ENCODE results near the gene ZNF575.

ZNF575 gene

DNA sequence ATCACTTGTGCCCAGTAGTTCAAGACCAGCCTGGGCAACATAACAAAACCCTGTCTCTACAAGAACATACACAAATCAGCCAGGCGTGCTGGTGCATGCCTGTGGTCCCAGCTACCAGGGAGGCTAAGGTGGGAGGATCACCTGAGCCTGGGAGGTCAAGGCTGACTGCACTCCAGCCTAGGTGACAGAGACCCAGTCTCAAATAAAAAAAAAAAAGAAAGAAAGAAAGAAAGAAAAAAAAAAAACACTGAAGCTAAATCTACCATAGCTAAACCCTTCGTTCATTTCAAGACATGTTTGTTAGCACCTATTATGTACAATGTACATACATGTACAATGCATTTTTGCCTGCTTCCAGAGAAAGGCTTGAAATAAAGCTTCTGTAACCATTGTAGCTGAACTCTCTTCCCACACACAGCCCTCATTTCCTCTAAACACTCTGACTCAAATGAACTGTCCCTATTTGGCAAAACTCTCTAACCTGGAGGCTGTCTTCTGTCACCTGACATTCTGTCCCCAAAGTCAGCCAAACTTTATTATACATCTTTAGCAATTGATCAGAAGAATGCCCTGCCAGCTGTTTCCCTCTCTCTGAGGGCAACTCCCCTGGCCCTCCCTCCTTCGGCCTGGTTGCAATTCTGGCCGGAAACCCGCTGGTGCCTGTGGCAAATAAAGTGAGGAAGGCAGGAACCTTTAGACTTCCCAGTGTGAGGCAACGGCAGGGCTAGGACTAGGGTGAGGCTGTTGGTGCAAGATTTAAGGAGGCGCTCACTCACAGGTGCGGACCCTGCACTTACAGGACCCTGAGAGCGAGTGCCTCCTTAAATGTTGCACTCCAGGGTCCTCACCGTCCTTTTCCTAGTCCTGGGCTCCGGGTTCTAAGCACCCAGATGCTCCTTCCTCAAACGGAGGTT, 7.8 kb upstream of the ZNF575 start:
- no peak for DNase-seq (ENCODE audit: low read depth)
- H3K4me3 ChIP-seq (ENCODE audit: low read depth, low read length), result peak overlapping the region; percentile 87
- TF ChIP-seq, protein P1, sequence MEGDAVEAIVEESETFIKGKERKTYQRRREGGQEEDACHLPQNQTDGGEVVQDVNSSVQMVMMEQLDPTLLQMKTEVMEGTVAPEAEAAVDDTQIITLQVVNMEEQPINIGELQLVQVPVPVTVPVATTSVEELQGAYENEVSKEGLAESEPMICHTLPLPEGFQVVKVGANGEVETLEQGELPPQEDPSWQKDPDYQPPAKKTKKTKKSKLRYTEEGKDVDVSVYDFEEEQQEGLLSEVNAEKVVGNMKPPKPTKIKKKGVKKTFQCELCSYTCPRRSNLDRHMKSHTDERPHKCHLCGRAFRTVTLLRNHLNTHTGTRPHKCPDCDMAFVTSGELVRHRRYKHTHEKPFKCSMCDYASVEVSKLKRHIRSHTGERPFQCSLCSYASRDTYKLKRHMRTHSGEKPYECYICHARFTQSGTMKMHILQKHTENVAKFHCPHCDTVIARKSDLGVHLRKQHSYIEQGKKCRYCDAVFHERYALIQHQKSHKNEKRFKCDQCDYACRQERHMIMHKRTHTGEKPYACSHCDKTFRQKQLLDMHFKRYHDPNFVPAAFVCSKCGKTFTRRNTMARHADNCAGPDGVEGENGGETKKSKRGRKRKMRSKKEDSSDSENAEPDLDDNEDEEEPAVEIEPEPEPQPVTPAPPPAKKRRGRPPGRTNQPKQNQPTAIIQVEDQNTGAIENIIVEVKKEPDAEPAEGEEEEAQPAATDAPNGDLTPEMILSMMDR (IDR thresholded peaks at IDR 0.05; ENCODE audit: low read depth, low read length, missing control alignments), result no peak

DNA sequence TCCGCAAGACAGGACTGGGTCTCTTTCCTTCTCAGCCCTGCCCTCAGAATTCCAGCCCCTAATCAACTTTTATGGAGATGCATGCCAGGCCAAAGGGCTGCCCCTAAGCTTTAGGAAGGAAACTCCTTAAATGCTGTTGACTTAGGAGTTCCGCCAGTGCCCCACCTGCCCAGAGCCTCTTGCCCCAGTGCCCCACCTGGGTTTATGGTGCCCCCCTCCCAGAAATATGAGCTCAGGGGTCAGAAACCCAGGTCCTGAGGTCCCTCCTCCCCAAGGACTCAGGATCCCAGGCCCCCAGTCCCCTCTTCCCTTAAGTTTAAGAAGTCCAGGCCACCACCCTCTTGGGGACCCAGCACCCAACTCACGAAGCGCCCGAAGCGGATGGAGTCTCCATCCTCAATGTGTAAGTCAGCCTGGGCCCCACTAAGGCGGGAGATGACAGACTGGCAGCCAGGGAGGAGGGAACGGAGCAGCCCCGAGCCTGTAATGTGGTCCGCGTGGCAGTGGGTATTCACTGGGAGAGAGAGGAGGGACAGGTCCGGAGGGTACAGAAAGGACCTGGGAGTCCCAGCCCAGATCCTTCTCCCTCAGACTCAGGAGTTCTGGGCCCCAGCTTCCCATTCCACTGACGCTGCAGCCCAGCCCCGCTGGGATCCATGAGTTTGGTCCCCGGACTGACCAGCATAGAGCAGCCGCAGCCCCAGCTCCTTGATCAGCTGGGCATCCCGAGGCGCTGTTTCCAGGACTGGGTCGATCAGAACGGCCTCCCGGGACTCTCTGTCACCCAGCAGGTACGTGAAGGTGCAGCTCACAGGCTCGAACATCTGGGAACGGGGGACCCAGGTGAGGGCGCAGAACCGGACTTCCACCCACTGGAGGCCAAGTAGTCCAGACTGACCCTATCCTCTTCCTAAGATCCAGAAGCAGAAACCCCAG, 6.9 kb upstream of the ZNF575 start:
- TF ChIP-seq, protein P1 (IDR thresholded peaks at IDR 0.05; ENCODE audit: low read depth, low read length, missing control alignments), result no peak
- no peak for DNase-seq (ENCODE audit: low read depth)
- H3K4me3 ChIP-seq (ENCODE audit: low read depth, low read length), result peak overlapping the region; percentile 87

DNA sequence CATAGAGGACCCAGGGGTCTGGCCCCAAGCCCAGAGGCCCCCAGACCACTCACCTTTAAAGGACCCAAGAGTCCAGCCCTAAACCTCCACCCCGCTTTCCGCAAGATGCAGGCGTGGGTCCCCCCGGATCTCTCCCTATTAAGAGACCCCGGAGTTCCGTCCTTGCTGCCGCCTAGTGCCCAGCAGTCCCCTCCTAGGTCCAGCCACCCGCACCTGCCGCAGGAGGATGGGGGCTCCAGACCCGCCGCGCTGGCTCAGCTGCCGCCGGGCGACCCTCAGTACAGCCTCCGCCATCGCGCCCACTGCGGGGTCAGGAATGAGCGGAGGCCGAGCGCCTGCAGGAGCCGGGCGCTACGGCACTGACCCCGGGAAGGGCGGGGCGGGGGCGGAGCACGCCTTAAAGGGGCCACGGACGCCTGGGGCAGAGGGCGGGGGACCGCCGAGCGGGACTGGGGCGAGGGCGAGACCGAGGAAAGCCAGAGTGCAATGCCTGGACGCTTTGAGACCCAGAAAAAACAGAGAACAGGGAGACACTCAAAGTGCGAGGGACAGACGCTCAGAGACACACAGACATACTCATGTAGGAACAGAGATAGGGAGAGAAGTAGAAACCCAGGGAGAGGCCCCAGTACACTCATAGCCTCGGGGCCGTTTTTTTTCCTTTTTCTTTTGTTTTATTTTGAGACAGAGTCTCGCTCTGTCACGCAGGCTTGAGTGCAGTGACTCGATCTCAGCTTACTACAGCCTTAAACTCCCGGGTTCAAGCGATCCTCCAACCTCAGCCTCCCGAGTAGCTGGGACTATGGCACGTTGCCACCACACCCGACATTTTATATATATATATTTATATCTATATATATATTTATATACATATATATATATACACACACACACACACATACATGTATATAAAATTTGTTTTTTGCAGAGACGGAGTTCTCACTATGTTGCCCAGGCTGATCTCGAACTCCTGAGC, 5.8 kb upstream of the ZNF575 start, which contains the start of gene ETHE1:
Gene ETHE1, minus strand, starts transcription at position 318 of the 976 bp plus-strand sequence. Its CDS starts 24 bp downstream, at position 294.
- DNase-seq (ENCODE audit: low read depth), result no peak
- peak within 1 kb of the TSS; percentile 87 for H3K4me3 ChIP-seq (ENCODE audit: low read depth, low read length)
- TF ChIP-seq, protein P1 (IDR thresholded peaks at IDR 0.05; ENCODE audit: low read depth, low read length, missing control alignments), result no peak

DNA sequence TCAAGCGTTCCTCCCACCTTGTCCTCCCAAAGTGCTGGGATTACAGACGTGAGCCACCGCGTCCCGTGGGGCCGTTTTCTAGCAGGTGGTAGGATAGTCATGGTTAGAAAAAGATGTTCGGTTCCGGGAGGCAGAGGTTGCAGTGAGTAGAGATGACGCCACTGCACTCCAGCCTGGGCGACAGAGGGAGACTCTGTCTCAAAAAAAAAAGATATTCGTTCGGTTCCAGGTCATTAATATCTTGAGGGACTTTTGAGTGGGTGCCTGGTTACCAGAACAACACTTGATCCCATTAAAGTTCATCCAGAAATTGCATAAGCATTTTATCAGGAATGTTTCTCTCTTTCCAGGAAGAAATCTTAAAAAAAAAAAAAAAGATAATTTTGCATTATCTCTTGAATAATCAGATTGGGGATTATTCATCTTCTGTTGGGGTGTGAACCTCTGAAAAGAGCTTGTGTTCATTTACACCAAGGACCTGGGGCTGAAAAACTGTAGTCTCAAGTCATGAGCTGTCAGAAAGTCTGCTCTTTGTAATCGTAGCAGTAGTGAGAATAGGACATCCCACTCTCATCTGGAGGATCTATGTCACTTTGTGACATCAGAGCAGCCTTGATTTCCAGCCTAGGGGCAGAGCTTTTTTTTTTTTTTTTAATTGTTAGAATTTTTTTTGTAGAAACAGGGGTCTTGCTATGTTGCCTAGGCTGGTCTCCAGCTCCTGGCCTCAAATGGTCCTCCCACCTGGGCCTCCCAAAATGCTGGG, 4.9 kb upstream of the ZNF575 start:
- no peak for DNase-seq (ENCODE audit: low read depth)
- TF ChIP-seq, protein P1 (IDR thresholded peaks at IDR 0.05; ENCODE audit: low read depth, low read length, missing control alignments), result no peak
- H3K4me3 ChIP-seq (ENCODE audit: low read depth, low read length), result no peak overlapping the region; the same call in 1 of the 2 replicates

DNA sequence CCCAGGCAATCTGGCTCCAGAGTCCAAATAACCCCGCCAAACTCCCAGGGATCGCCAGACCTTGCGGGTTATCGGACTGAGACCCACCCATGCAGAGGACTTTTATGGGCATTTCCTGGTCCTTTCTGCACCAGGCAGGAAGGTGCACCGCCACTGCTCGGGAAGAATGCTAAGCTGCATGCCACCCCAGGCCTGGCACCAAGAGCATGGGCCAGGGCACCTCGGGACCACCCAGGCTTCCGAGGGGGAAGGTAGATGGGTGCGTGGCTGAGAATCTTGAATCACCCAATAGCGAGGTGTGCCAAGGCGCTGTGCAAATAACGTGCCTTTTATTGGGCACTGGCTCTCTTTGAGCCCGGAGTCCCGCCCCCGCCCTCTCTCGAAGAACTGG, 422 bp upstream of the ZNF575 start:
- TF ChIP-seq, protein P1 (IDR thresholded peaks at IDR 0.05; ENCODE audit: low read depth, low read length, missing control alignments), result no peak
- no peak for DNase-seq (ENCODE audit: low read depth)
- peak overlapping the region; percentile 63 for H3K4me3 ChIP-seq (ENCODE audit: low read depth, low read length)

Data from GM12864 (cell line).